DLD1 (cell line): ENCODE results near the gene C9orf85.
"Not testable (repeated sequence)": the region's sequence is repeated elsewhere in the genome, so short reads cannot be mapped to it uniquely, and the experiment has no call there.

ENCODE experiments used
- in situ Hi-C: cut with HindIII; loops from 2 replicates; pipeline ENCODE4 v1.10.0; 2017; ENCODE audit warnings: low sequenced_read_pairs

C9orf85 gene

GRCh38 chr9:71937070-71937625 is 25.7 kb downstream of the C9orf85 start:
- in situ Hi-C loops = no loop called here

- in situ Hi-C loops = no loop called here
Measured at GRCh38 chr9:71937898-71938297, 26.5 kb downstream of the C9orf85 start.

GRCh38 chr9:71941060-71941568 is 29.7 kb downstream of the C9orf85 start:
- in situ Hi-C loops = no loop called here

- in situ Hi-C loops = no loop called here
Measured at GRCh38 chr9:71941998-71942567, 30.6 kb downstream of the C9orf85 start.

GRCh38 chr9:71944754-71945375 is 33.4 kb downstream of the C9orf85 start:
- in situ Hi-C loops = no loop called here

GRCh38 chr9:71954652-71955051 is 43.2 kb downstream of the C9orf85 start:
- in situ Hi-C loops = not testable (repeated sequence)

GRCh38 chr9:71955300-71955915 is 44.0 kb downstream of the C9orf85 start:
- in situ Hi-C loops = no loop called here

GRCh38 chr9:71962328-71962727 is 50.9 kb downstream of the C9orf85 start:
- in situ Hi-C loops = no loop called here

- in situ Hi-C loops = not testable (repeated sequence)
Measured at GRCh38 chr9:71963471-71963996, 52.1 kb downstream of the C9orf85 start.

- in situ Hi-C loops = no loop called here
Measured at GRCh38 chr9:71965403-71965802, 54.0 kb downstream of the C9orf85 start.

- in situ Hi-C loops = no loop called here
Measured at GRCh38 chr9:71966601-71967000, 55.2 kb downstream of the C9orf85 start.

- in situ Hi-C loops = no loop called here
Measured at GRCh38 chr9:71968541-71969090, 57.2 kb downstream of the C9orf85 start.

- in situ Hi-C loops = no loop called here
Measured at GRCh38 chr9:71975833-71976232, 64.4 kb downstream of the C9orf85 start.

GRCh38 chr9:71977003-71977402 is 65.6 kb downstream of the C9orf85 start:
- in situ Hi-C loops = no loop called here

GRCh38 chr9:71980266-71981190 is 69.1 kb downstream of the C9orf85 start:
- in situ Hi-C loops = no loop called here

GRCh38 chr9:71981944-71982343 is 70.5 kb downstream of the C9orf85 start:
- in situ Hi-C loops = no loop called here

- in situ Hi-C loops = no loop called here
Measured at GRCh38 chr9:71984403-71984802, 73.0 kb downstream of the C9orf85 start.

- in situ Hi-C loops = no loop called here
Measured at GRCh38 chr9:71984831-71985281, 73.4 kb downstream of the C9orf85 start.

- in situ Hi-C loops = no loop called here
Measured at GRCh38 chr9:71985297-71985911, 74.0 kb downstream of the C9orf85 start.

- in situ Hi-C loops = no loop called here
Measured at GRCh38 chr9:71986900-71987299, 75.5 kb downstream of the C9orf85 start.
